ENCODE data around the gene NOVA2. TPM values are rescaled to one million over a fixed set of nuclear protein-coding genes. Genes with fewer than 3 reads are reported as not detected.

Gene NOVA2
- polyA plus RNA-seq, 3 donors: not detected

DNA sequence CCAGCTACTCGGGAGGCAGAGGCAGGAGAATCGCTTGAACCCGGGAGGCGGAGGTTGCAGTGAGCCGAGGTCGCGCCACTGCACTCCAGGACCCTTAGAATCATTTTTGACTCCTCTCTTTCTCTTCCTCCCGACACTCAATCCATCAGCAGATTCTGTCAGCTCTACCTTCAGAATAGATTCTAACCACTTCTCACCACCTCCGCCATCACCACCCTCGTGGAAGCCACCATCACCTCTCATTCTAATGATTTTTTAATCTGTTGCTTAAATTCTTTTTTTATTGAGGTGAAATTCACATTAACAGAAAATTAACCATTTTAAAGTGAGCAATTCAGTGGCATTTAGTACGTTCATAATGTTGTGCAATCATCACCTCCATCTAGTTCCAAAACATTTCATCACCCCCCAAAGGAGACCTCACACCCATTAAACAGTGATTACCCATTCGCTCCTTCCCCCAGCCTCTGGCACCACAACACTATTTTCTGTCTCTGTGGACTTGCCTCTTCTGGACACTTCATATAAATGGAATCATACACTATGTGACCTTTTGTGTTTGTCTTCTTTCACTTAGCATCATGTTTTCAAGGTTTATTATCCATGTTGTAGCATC, 16.6 kb upstream of the NOVA2 start:
- H3K36me3 ChIP-seq (replicated peaks in 1 of 2; ENCODE audit: control insufficient read depth in 1 of 2, insufficient read depth in 2 of 2, low read length in 2 of 2): no peaks in the 10 kb centered on the region
- no peaks in the 10 kb centered on the region for H3K36me3 Mint-ChIP-seq
- peaks cover 0 to 2% of the 10 kb centered on the region in 2 donors for H3K27me3 ChIP-seq (ENCODE audit: control insufficient read depth in 2 of 2, insufficient read depth in 2 of 2, low read length in 2 of 2)
- no peak overlapping the region for H3K4me2 ChIP-seq (replicated peaks; ENCODE audit: extremely low read depth, low read length, poor library complexity, severe bottlenecking)
- WGBS (ENCODE audit: insufficient coverage): 90% methylated on average over 9 of the region's 12 CpGs
- H3K79me2 ChIP-seq (ENCODE audit: insufficient read depth, low read length): no peaks in the 10 kb centered on the region
- H3K4me1 ChIP-seq (ENCODE audit: control insufficient read depth in 1 of 2, insufficient read depth in 2 of 2, low read length in 2 of 2): peaks cover 6 to 9% of the 10 kb centered on the region in 2 donors
- H3K27me3 Mint-ChIP-seq (ENCODE audit: low read depth in 3 of 3): peaks cover 8 to 21% (median 19%) of the 10 kb centered on the region in 3 donors
- no peak overlapping the region for H3K9ac ChIP-seq (ENCODE audit: insufficient read depth, low read length, poor library complexity, severe bottlenecking)
- DNase-seq: no peak
- TF ChIP-seq, protein P1, sequence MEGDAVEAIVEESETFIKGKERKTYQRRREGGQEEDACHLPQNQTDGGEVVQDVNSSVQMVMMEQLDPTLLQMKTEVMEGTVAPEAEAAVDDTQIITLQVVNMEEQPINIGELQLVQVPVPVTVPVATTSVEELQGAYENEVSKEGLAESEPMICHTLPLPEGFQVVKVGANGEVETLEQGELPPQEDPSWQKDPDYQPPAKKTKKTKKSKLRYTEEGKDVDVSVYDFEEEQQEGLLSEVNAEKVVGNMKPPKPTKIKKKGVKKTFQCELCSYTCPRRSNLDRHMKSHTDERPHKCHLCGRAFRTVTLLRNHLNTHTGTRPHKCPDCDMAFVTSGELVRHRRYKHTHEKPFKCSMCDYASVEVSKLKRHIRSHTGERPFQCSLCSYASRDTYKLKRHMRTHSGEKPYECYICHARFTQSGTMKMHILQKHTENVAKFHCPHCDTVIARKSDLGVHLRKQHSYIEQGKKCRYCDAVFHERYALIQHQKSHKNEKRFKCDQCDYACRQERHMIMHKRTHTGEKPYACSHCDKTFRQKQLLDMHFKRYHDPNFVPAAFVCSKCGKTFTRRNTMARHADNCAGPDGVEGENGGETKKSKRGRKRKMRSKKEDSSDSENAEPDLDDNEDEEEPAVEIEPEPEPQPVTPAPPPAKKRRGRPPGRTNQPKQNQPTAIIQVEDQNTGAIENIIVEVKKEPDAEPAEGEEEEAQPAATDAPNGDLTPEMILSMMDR (IDR thresholded peaks at IDR 0.05): no peak
- no peaks in the 10 kb centered on the region for H4K20me1 ChIP-seq (ENCODE audit: insufficient read depth, low read length)
- H3K27ac Mint-ChIP-seq: no peak overlapping the region
- H3K27ac ChIP-seq (ENCODE audit: low read depth in 1 of 2, low read length in 2 of 2): no peak overlapping the region
- H3K9me3 ChIP-seq (replicated peaks in 1 of 2; ENCODE audit: control insufficient read depth in 1 of 2, insufficient read depth in 1 of 2, low read length in 2 of 2): no peaks in the 10 kb centered on the region
- intact Hi-C loops (cut with micrococcal nuclease): no loop called here
- no peak overlapping the region for H3K4me3 ChIP-seq (replicated peaks in 1 of 3; ENCODE audit: low read depth in 2 of 3, low read length in 3 of 3)
- H2AFZ ChIP-seq (ENCODE audit: insufficient read depth, low read depth, low read length, poor library complexity, severe bottlenecking): no peak overlapping the region
- H3K9me3 Mint-ChIP-seq: peaks cover 0 to 2% (median 0%) of the 10 kb centered on the region in 7 donors
- H3K4me3 Mint-ChIP-seq: peak overlapping the region in 1 of 2 donors; percentile 47
- H3K4me1 Mint-ChIP-seq: peaks cover 2% of the 10 kb centered on the region

- TF ChIP-seq, protein P1 (IDR thresholded peaks at IDR 0.05): no peak
- no peak overlapping the region for H3K27ac Mint-ChIP-seq
- Histone ChIP-seq H3K9ac (ENCODE audit: insufficient read depth, low read length, poor library complexity, severe bottlenecking) (no peak overlapping the region), H3K27me3 (ENCODE audit: control insufficient read depth in 2 of 2, insufficient read depth in 2 of 2, low read length in 2 of 2) (peaks cover 0 to 2% of the 10 kb centered on the region in 2 donors), H3K79me2 (ENCODE audit: insufficient read depth, low read length) (no peaks in the 10 kb centered on the region), H3K27ac (ENCODE audit: low read depth in 1 of 2, low read length in 2 of 2) (no peak overlapping the region), H3K36me3 (replicated peaks in 1 of 2; ENCODE audit: control insufficient read depth in 1 of 2, insufficient read depth in 2 of 2, low read length in 2 of 2) (no peaks in the 10 kb centered on the region), H3K4me3 (replicated peaks in 1 of 3; ENCODE audit: low read depth in 2 of 3, low read length in 3 of 3) (no peak overlapping the region), H4K20me1 (ENCODE audit: insufficient read depth, low read length) (no peaks in the 10 kb centered on the region), H3K4me1 (ENCODE audit: control insufficient read depth in 1 of 2, insufficient read depth in 2 of 2, low read length in 2 of 2) (no peaks in the 10 kb centered on the region), H3K9me3 (replicated peaks in 1 of 2; ENCODE audit: control insufficient read depth in 1 of 2, insufficient read depth in 1 of 2, low read length in 2 of 2) (no peaks in the 10 kb centered on the region), H2AFZ (ENCODE audit: insufficient read depth, low read depth, low read length, poor library complexity, severe bottlenecking) (no peak overlapping the region), H3K4me2 (replicated peaks; ENCODE audit: extremely low read depth, low read length, poor library complexity, severe bottlenecking) (no peak overlapping the region)
- 92% methylated on average over 2 of the region's 7 CpGs for WGBS (ENCODE audit: insufficient coverage)
- peaks cover 0 to 3% (median 0%) of the 10 kb centered on the region in 7 donors for H3K9me3 Mint-ChIP-seq
- DNase-seq: no peak
- intact Hi-C loops (cut with micrococcal nuclease): no loop called here
- H3K4me3 Mint-ChIP-seq: no peak overlapping the region
- H3K4me1 Mint-ChIP-seq: no peaks in the 10 kb centered on the region
- H3K27me3 Mint-ChIP-seq (ENCODE audit: low read depth in 3 of 3): peaks cover 15 to 31% (median 25%) of the 10 kb centered on the region in 3 donors
- no peaks in the 10 kb centered on the region for H3K36me3 Mint-ChIP-seq
Observed at GRCh38 chr19:45985321-45985720, 11.7 kb upstream of the NOVA2 start.

Measured in CD14-positive monocyte (primary cell).